Ovary (tissue), 9 donors: ENCODE measurements around the gene PHKG1. TPM values are rescaled to one million over a fixed set of nuclear protein-coding genes. Genes with fewer than 3 reads are reported as not detected.
"Not testable (repeated sequence)": the region's sequence is repeated elsewhere in the genome, so short reads cannot be mapped to it uniquely, and the experiment has no call there.

Experiments
- DNase-seq, 5 donors: peaks; one replicate each; pipeline ENCODE4 v3.0.0-alpha.2; 2019 to 2020
- H3K27ac ChIP-seq, 2 donors: fragments of 200-600 bp; one replicate each; pipeline versions ENCODE4 v1.5.1 to v1.8.0; 2019 to 2022
- H3K27me3 ChIP-seq: fragments of 200-600 bp; one replicate; pipeline ENCODE4 v1.8.0; 2022
- H3K36me3 ChIP-seq: fragments of 200-600 bp; sonication (generic); one replicate; pipeline ENCODE4 v1.5.1; 2019
- H3K4me1 ChIP-seq: one replicate; pipeline ENCODE4 v1.8.1; 2013; ENCODE audit warnings: mild to moderate bottlenecking, moderate library complexity; ENCODE audit not compliant: insufficient read depth
- H3K4me3 ChIP-seq: fragments of 200-600 bp; sonication (generic); one replicate; pipeline ENCODE4 v1.5.1; 2017
- H3K9me3 ChIP-seq, 2 donors: fragments of 200-600 bp in 1 of 2; sonication (generic) in 1 of 2; one replicate each; pipeline versions ENCODE4 v1.5.1 to v1.8.1; 2013 to 2019; ENCODE audit warnings: mild to moderate bottlenecking in 1 of 2, moderate library complexity in 1 of 2
- CTCF ChIP-seq, 3 donors: fragments of 450-650 bp in 2 of 3; fragments of 200-600 bp in 1 of 3; IDR thresholded peaks; one replicate each; pipeline versions ENCODE4 v1.5.1 to v1.8.0; 2016 to 2022; ENCODE audit warnings: antibody characterized with exemption in 3 of 3, mild to moderate bottlenecking in 1 of 3
- EP300 ChIP-seq: sonication (generic); formaldehyde crosslinking; IDR thresholded peaks from one replicate; pipeline ENCODE4 v1.6.1; 2017; ENCODE audit warnings: antibody characterized with exemption
- POLR2A ChIP-seq: fragments of 450-650 bp; IDR thresholded peaks from one replicate; pipeline ENCODE4 v1.6.1; 2017; ENCODE audit warnings: antibody characterized with exemption, mild to moderate bottlenecking, moderate library complexity
- WGBS, 3 donors: extraction: QIAGEN DNeasy Blood & Tissue Kit in 1 of 3; methylation state at CpG; one replicate each; pipeline versions ENCODE4 v1.1.5 to v1.1.7; 2013 to 2017; 5-methylcytosine and 5-hydroxymethylcytosine counted together
- intact Hi-C, 4 donors: fragments of 100-400 bp; cut with DNase I; formaldehyde crosslinking; loops; one replicate each; pipeline versions ENCODE4 v1.11.0 to v1.15.1; 2022 to 2023
- polyA plus RNA-seq, 2 donors: library from polyadenylated mRNA; stranded (reverse); fragments of 200-250 nt in 1 of 2; fragments of 350-450 nt in 1 of 2; fragmentation: Illumina TruSeq in 1 of 2; extraction: RNeasy Lipid Tissue Mini Kit (QIAGEN cat#74804) in 1 of 2; gene quantifications; one replicate each; pipeline ENCODE4 v1.2.3, GENCODE V29; 2013 to 2014
- small RNA-seq: library from RNA; depleted of rRNA; stranded (forward); fragments of <200 nt; gene quantifications from one replicate; pipeline ENCODE3, GENCODE V24; 2016
- total RNA-seq, 7 donors: library from RNA; depleted of rRNA in 2 of 7; stranded (reverse); fragments of >200 nt in 2 of 7; fragmentation: NEBNext Ultra II Directional in 3 of 7; extraction: Animal tissue kit (Norgen Biotek cat#: 25700) in 3 of 7; gene quantifications; one replicate each; pipeline versions ENCODE4 v1.1.0 to v1.2.4, GENCODE V29; 2016 to 2023
- donor health status: DM: no; HTN: no; CAD: no; lungs with moderate emphysema.
- donor health status: DM: no; HTN: no; CAD: no.
- donor health status: Bipolar disorder and iron deficiency.
- donor health status: DM: yes; HTN: yes; CAD: no.
- donor health status: DM: no; HTN: no; CAD: no.
- donor health status: DM: yes; HTN: yes; CAD: no.

PHKG1 gene
- total and polyA plus RNA-seq, 9 donors = 0.97 to 2.3 (median 1.1) TPM

GRCh38 chr7:56040730-56041129 lies 52.0 kb downstream of the PHKG1 start:
- DNase-seq = peak in 1 of 5 donors; percentile 11
- Histone ChIP-seq H3K36me3 (no peaks in the 10 kb centered on the region), H3K4me3 (no peak overlapping the region), H3K9me3 (no peaks in the 10 kb centered on the region), H3K27ac (no peak overlapping the region), H3K4me1 (no peaks in the 10 kb centered on the region), H3K27me3 (no peaks in the 10 kb centered on the region)
- 38 to 58% (median 39%) methylated on average over 3 of the region's 3 CpGs for WGBS, 3 donors
- intact Hi-C loops = no loop called here
- TF ChIP-seq CTCF (IDR thresholded peaks at IDR 0.05) (no peak), EP300 (no peak), POLR2A (no peak)

- DNase-seq = peak; percentile 27 to 62 (median 37)
Measured at GRCh38 chr7:56033671-56034432, 58.9 kb downstream of the PHKG1 start.

GRCh38 chr7:56032578-56032977 lies 60.2 kb downstream of the PHKG1 start:
- H3K9me3 ChIP-seq, H3K4me3 ChIP-seq, intact Hi-C loops, H3K27me3 ChIP-seq, H3K27ac ChIP-seq, H3K36me3 ChIP-seq, DNase-seq, H3K4me1 ChIP-seq: not testable (repeated sequence)
- WGBS, 3 donors = 94 to 95% (median 95%) methylated on average over 7 of the region's 7 CpGs

More at GRCh38 chr7:56033671-56034432, 58.9 kb downstream of the PHKG1 start:
- no peaks in the 10 kb centered on the region for H3K9me3 ChIP-seq
- no peak overlapping the region for H3K27ac ChIP-seq
- no peaks in the 10 kb centered on the region for H3K4me1 ChIP-seq
- H3K27me3 ChIP-seq = no peaks in the 10 kb centered on the region
- H3K36me3 ChIP-seq = no peaks in the 10 kb centered on the region
- no peak for TF ChIP-seq EP300
- TF ChIP-seq POLR2A = no peak
- no peak for TF ChIP-seq CTCF (IDR thresholded peaks at IDR 0.05)
- 1% methylated on average over 24 to 27 of the region's 27 CpGs for WGBS, 3 donors
- intact Hi-C loops = no loop called here
- H3K4me3 ChIP-seq = peak overlapping the region; percentile 61

- WGBS, 3 donors = 80 to 88% (median 81%) methylated on average over 8 of the region's 8 CpGs
- DNase-seq, H3K9me3 ChIP-seq: not testable (repeated sequence)
Measured at GRCh38 chr7:56031556-56031955, 61.2 kb downstream of the PHKG1 start.

GRCh38 chr7:56030340-56030739 lies 62.4 kb downstream of the PHKG1 start:
- Histone ChIP-seq H3K4me1 (no peaks in the 10 kb centered on the region), H3K4me3 (no peak overlapping the region), H3K27me3 (no peaks in the 10 kb centered on the region), H3K36me3 (no peaks in the 10 kb centered on the region), H3K27ac (no peak overlapping the region), H3K9me3 (no peaks in the 10 kb centered on the region)
- TF ChIP-seq CTCF (IDR thresholded peaks at IDR 0.05) (no peak), POLR2A (no peak), EP300 (no peak)
- 92 to 97% (median 96%) methylated on average over 8 of the region's 8 CpGs for WGBS, 3 donors
- no peak for DNase-seq
- intact Hi-C loops = no loop called here

More at GRCh38 chr7:56031556-56031955, 61.2 kb downstream of the PHKG1 start:
- H3K4me3 ChIP-seq, H3K4me1 ChIP-seq, intact Hi-C loops, H3K36me3 ChIP-seq, H3K27ac ChIP-seq, H3K27me3 ChIP-seq: not testable (repeated sequence)

Small RNAs within 50 kb of the gene (small RNA-seq; reads per million reads assigned to genes)
- not detected for gene SNORA15
- not detected for gene SNORA22B

Other genes starting within 250 kb of the PHKG1 start
- gene SEPTIN14, start 230.2 kb downstream of the PHKG1 start, total RNA-seq = not detected
- not detected for gene SEPTIN14, start 230.2 kb downstream of the PHKG1 start, polyA plus RNA-seq
- gene ZNF713, start 205.5 kb downstream of the PHKG1 start, total RNA-seq = 1 to 10 TPM; 4.2 to 8.8 (median 5.6) TPM
- 1 to 10 TPM; 3.2 to 7.0 TPM for gene ZNF713, start 205.5 kb downstream of the PHKG1 start, polyA plus RNA-seq
- 10 to 100 TPM in 4 of 7 donors, 1 to 10 TPM in 3; 4.7 to 13.4 (median 11.4) TPM for gene MRPS17, start 141.1 kb downstream of the PHKG1 start, total RNA-seq
- 10 to 100 TPM in 1 of 2 donors, 1 to 10 TPM in 1; 8.3 to 18.9 TPM for gene MRPS17, start 141.1 kb downstream of the PHKG1 start, polyA plus RNA-seq
- gene NIPSNAP2, start 128.4 kb downstream of the PHKG1 start, total RNA-seq = 10 to 100 TPM; 51.5 to 78.5 (median 56.9) TPM
- gene NIPSNAP2, start 128.4 kb downstream of the PHKG1 start, polyA plus RNA-seq = 10 to 100 TPM; 41.0 to 67.9 TPM
- gene PSPH, start 41.5 kb downstream of the PHKG1 start, total RNA-seq = 10 to 100 TPM; 10.3 to 36.9 (median 14.8) TPM
- gene PSPH, start 41.5 kb downstream of the PHKG1 start, polyA plus RNA-seq = 10 to 100 TPM in 1 of 2 donors, 1 to 10 TPM in 1; 7.5 to 10.3 TPM
- gene CCT6A, start 41.2 kb downstream of the PHKG1 start, total RNA-seq = 100 to 1,000 TPM in 1 of 7 donors, 10 to 100 TPM in 6; 50.2 to 108 (median 78.3) TPM
- gene CCT6A, start 41.2 kb downstream of the PHKG1 start, polyA plus RNA-seq = 100 to 1,000 TPM in 1 of 2 donors, 10 to 100 TPM in 1; 69.1 to 112 TPM
- 100 to 1,000 TPM in 5 of 7 donors, 10 to 100 TPM in 2; 56.3 to 119 (median 105) TPM for gene SUMF2, start 28.7 kb downstream of the PHKG1 start, total RNA-seq
- 100 to 1,000 TPM in 1 of 2 donors, 10 to 100 TPM in 1; 90.2 to 167 TPM for gene SUMF2, start 28.7 kb downstream of the PHKG1 start, polyA plus RNA-seq
- gene CHCHD2, start 13.5 kb upstream of the PHKG1 start, total RNA-seq = 100 to 1,000 TPM; 241 to 389 (median 282) TPM
- gene CHCHD2, start 13.5 kb upstream of the PHKG1 start, polyA plus RNA-seq = 100 to 1,000 TPM; 323 to 409 TPM
- gene NUPR2, start 23.5 kb upstream of the PHKG1 start, total RNA-seq = 1 to 10 TPM in 1 of 7 donors, not detected in 6; 7.1 TPM
- gene NUPR2, start 23.5 kb upstream of the PHKG1 start, polyA plus RNA-seq = not detected